OCI-LY7 (cell line): ENCODE data around the gene MBTPS1.

Source experiments
- EZH2phosphoT487 ChIP-seq: fragments of 200-600 bp; sonication (generic); IDR thresholded peaks from 2 replicates; pipeline ENCODE4 v1.6.1; 2018; ENCODE audit warnings: low read depth, borderline replicate concordance, mild to moderate bottlenecking, mixed run types, antibody characterized with exemption, low read length, moderate library complexity, mixed read lengths
- TF ChIP-seq, protein P1 (sequence below): fragments of 200-600 bp; sonication (generic); conservative IDR thresholded peaks from 2 replicates; pipeline ENCODE4 v1.5.1; 2014; ENCODE audit warnings: mild to moderate bottlenecking, antibody characterized with exemption, low read length, moderate library complexity, mixed read lengths

DNA sequence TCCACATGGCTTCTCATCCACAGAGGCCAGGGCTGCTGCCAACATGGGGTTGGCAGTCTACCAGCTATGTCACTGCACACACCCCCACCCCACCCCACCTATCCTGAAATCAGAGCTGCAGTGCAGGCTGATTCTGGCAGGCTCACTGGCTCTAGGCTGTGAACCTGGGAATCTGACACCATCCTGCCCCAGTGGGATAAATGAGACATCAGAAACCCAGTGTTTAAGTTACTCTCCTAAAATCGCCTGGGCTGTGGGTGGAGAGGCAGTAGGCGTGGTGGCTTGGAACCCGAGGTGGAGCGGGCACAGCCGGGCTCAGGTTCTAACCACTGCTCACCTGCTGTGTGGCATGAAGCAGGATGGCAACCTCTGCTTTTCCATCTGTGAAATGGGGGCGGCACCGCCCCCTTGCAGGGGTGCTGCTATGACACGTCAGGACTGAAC is 79.7 kb downstream of the MBTPS1 start:
- no peak for TF ChIP-seq EZH2phosphoT487
- TF ChIP-seq, protein P1, sequence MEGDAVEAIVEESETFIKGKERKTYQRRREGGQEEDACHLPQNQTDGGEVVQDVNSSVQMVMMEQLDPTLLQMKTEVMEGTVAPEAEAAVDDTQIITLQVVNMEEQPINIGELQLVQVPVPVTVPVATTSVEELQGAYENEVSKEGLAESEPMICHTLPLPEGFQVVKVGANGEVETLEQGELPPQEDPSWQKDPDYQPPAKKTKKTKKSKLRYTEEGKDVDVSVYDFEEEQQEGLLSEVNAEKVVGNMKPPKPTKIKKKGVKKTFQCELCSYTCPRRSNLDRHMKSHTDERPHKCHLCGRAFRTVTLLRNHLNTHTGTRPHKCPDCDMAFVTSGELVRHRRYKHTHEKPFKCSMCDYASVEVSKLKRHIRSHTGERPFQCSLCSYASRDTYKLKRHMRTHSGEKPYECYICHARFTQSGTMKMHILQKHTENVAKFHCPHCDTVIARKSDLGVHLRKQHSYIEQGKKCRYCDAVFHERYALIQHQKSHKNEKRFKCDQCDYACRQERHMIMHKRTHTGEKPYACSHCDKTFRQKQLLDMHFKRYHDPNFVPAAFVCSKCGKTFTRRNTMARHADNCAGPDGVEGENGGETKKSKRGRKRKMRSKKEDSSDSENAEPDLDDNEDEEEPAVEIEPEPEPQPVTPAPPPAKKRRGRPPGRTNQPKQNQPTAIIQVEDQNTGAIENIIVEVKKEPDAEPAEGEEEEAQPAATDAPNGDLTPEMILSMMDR: no peak
